Thyroid gland (tissue), 4 donors: ENCODE data around the gene TOM1L1.

Experiments used
- CTCF ChIP-seq, 6 experiments: fragments of 200-600 bp in 3 of 6; fragments of 450-650 bp in 3 of 6; sonication (generic) in 3 of 6; IDR thresholded peaks; one replicate each; pipeline ENCODE4 v1.5.1; 2016 to 2019; ENCODE audit warnings: antibody characterized with exemption in 6 of 6, mild to moderate bottlenecking in 2 of 6, inconsistent platforms in 1 of 6, moderate library complexity in 1 of 6
- POLR2A ChIP-seq, 2 donors: fragments of 450-650 bp; IDR thresholded peaks; one replicate each; pipeline ENCODE4 v1.6.1; 2017; ENCODE audit warnings: antibody characterized with exemption in 2 of 2, mild to moderate bottlenecking in 2 of 2, moderate library complexity in 1 of 2

GRCh38 chr17:54900457-54901229 lies at the start of gene TOM1L1:
- TF ChIP-seq CTCF (IDR thresholded peaks at IDR 0.05) (peak in 4 of 6 experiments; percentile 17 to 50 (median 44)), POLR2A (IDR thresholded peaks at IDR 0.05) (peak in 1 of 2 donors; percentile 80)
